Thymus (tissue), 14 donors: ENCODE data around the gene TMEM225B. TPM values are rescaled to one million over a fixed set of nuclear protein-coding genes. Genes with fewer than 3 reads are reported as not detected.
"Not testable (repeated sequence)": the region's sequence is repeated elsewhere in the genome, so short reads cannot be mapped to it uniquely, and the experiment has no call there.

Experiments
- DNase-seq, 9 donors: peaks; one replicate each; pipeline ENCODE4 v3.0.0-alpha.2; 2013; ENCODE audit warnings: low spot score in 9 of 9, low read depth in 6 of 9, missing footprints in 1 of 9
- H3K27ac ChIP-seq, 2 donors: one replicate each; pipeline ENCODE4 v1.5.1; 2013; ENCODE audit warnings: control low read depth in 1 of 2, low read depth in 1 of 2, low read length in 1 of 2, mild to moderate bottlenecking in 1 of 2, moderate library complexity in 1 of 2
- H3K27me3 ChIP-seq, 2 donors: one replicate each; pipeline ENCODE4 v1.5.1; 2013; ENCODE audit warnings: low read length in 1 of 2; ENCODE audit not compliant: control insufficient read depth in 2 of 2, insufficient read depth in 1 of 2
- H3K36me3 ChIP-seq, 2 donors: one replicate each; pipeline ENCODE4 v1.5.1; 2013; ENCODE audit warnings: low read length in 1 of 2, mild to moderate bottlenecking in 1 of 2, moderate library complexity in 1 of 2; ENCODE audit not compliant: control insufficient read depth in 2 of 2, insufficient read depth in 2 of 2
- H3K4me1 ChIP-seq, 2 donors: one replicate each; pipeline ENCODE4 v1.5.1; 2013; ENCODE audit warnings: low read length in 2 of 2; ENCODE audit not compliant: control insufficient read depth in 2 of 2, insufficient read depth in 2 of 2
- H3K4me3 ChIP-seq, 2 donors: one replicate each; pipeline ENCODE4 v1.5.1; 2013; ENCODE audit warnings: low read length in 2 of 2, control low read depth in 1 of 2, mild to moderate bottlenecking in 1 of 2
- H3K9me3 ChIP-seq, 2 donors: one replicate each; pipeline ENCODE4 v1.5.1; 2013; ENCODE audit warnings: low read length in 1 of 2, mild to moderate bottlenecking in 1 of 2; ENCODE audit not compliant: control insufficient read depth in 2 of 2, insufficient read depth in 1 of 2
- WGBS: extraction: QIAGEN DNeasy Blood & Tissue Kit; methylation state at CpG from one replicate; pipeline ENCODE4 v1.1.7; 2013; 5-methylcytosine and 5-hydroxymethylcytosine counted together
- long read RNA-seq, 10 donors: transcript quantifications; one replicate each; lab custom pipeline, GENCODE V29; 2026
- polyA plus RNA-seq: library from polyadenylated mRNA; stranded (reverse); fragments of 200-250 nt; gene quantifications from one replicate; pipeline ENCODE4 v1.2.3, GENCODE V29; 2013
- total RNA-seq: library from RNA; stranded (reverse); fragments of 120-200 nt; gene quantifications from one replicate; pipeline ENCODE4 v1.2.4, GENCODE V29; 2013
- donor health status: healthy.

Gene TMEM225B
- total RNA-seq (1.5 TPM), polyA plus RNA-seq (2.8 TPM)
- long read RNA-seq, donor 1: 0 reads
- long read RNA-seq, donor 2: 0 reads
- long read RNA-seq, donor 3: 0 reads
- long read RNA-seq, donor 4: 0 reads
- long read RNA-seq, donor 5: 0 reads
- long read RNA-seq, donor 6: 0 reads
- long read RNA-seq, donor 7: 0 reads
- long read RNA-seq, donor 8: 0 reads
- long read RNA-seq, donor 9: 0 reads
- long read RNA-seq, donor 10: 0 reads

- Histone ChIP-seq H3K36me3 (no peaks in the 10 kb centered on the region), H3K4me3 (no peak within 1 kb of the TSS), H3K27me3 (no peaks in the 10 kb centered on the region), H3K9me3 (peaks cover 0 to 8% of the 10 kb centered on the region in 2 donors), H3K4me1 (peaks cover 0 to 3% of the 10 kb centered on the region in 2 donors), H3K27ac (no peak within 1 kb of the TSS)
- DNase-seq: peak in 3 of 9 donors; percentile 48 to 57 (median 56)
- WGBS: 66% methylated on average over 34 of the region's 34 CpGs
Observed at GRCh38 chr7:99597762-99598501, at the start of gene TMEM225B. TMEM225B (plus strand) TSS chr7:99598267; CDS start chr7:99604389, 6,122 bp downstream.

- H3K4me3 ChIP-seq, H3K27me3 ChIP-seq, H3K27ac ChIP-seq, DNase-seq, H3K9me3 ChIP-seq: not testable (repeated sequence)
- Histone ChIP-seq H3K36me3 (peaks cover 9 to 18% of the 10 kb centered on the region in 2 donors), H3K4me1 (peaks cover 11 to 12% of the 10 kb centered on the region in 2 donors)
- 100% methylated on average over 1 of the region's 2 CpGs for WGBS
Observed at GRCh38 chr7:99549545-99549944, 48.5 kb upstream of the TMEM225B start.

- H3K27ac ChIP-seq: peak overlapping the region; percentile 70 to 81
- 19% methylated on average over 15 of the region's 15 CpGs for WGBS
Observed at GRCh38 chr7:99551334-99551733, 46.7 kb upstream of the TMEM225B start.

GRCh38 chr7:99551767-99552463 is 46.2 kb upstream of the TMEM225B start, which contains the start of gene FAM200A:
FAM200A (minus strand) TSS chr7:99552114; CDS start chr7:99548407, 3,707 bp downstream.
- H3K27me3 ChIP-seq: no peaks in the 10 kb centered on the region
- H3K4me1 ChIP-seq: peaks cover 13 to 14% of the 10 kb centered on the region in 2 donors
- no peaks in the 10 kb centered on the region for H3K9me3 ChIP-seq
- DNase-seq: peak; percentile 83 to 96 (median 91)
- under 1% methylated on average over 37 of the region's 37 CpGs for WGBS
- H3K36me3 ChIP-seq: peaks cover 13 to 37% of the 10 kb centered on the region in 2 donors
- H3K27ac ChIP-seq: peak within 1 kb of the TSS; percentile 70 to 81
- H3K4me3 ChIP-seq: peak within 1 kb of the TSS; percentile 82 to 99

More at GRCh38 chr7:99551334-99551733, 46.7 kb upstream of the TMEM225B start:
- Histone ChIP-seq H3K9me3 (no peaks in the 10 kb centered on the region), H3K36me3 (peaks cover 13 to 36% of the 10 kb centered on the region in 2 donors), H3K27me3 (no peaks in the 10 kb centered on the region), H3K4me1 (peaks cover 11 to 12% of the 10 kb centered on the region in 2 donors), H3K4me3 (peak overlapping the region; percentile 82 to 99)
- DNase-seq: no peak

- no peak for DNase-seq
- Histone ChIP-seq H3K27ac (no peak overlapping the region), H3K9me3 (no peaks in the 10 kb centered on the region), H3K27me3 (no peaks in the 10 kb centered on the region), H3K36me3 (peaks cover 12 to 33% of the 10 kb centered on the region in 2 donors), H3K4me3 (no peak overlapping the region), H3K4me1 (peaks cover 20 to 22% of the 10 kb centered on the region in 2 donors)
- 99% methylated on average over 4 of the region's 4 CpGs for WGBS
Observed at GRCh38 chr7:99553039-99553438, 45.0 kb upstream of the TMEM225B start.

- WGBS: 98% methylated on average over 2 of the region's 2 CpGs
- Histone ChIP-seq H3K4me1 (peaks cover 26 to 27% of the 10 kb centered on the region in 2 donors), H3K36me3 (peaks cover 12 to 30% of the 10 kb centered on the region in 2 donors), H3K27me3 (no peaks in the 10 kb centered on the region), H3K27ac (no peak overlapping the region), H3K4me3 (no peak overlapping the region), H3K9me3 (no peaks in the 10 kb centered on the region)
- DNase-seq: no peak
Observed at GRCh38 chr7:99554939-99555338, 43.1 kb upstream of the TMEM225B start.

- peak overlapping the region; percentile 96 to 100 for H3K4me3 ChIP-seq
- H3K36me3 ChIP-seq: peaks cover 30 to 50% of the 10 kb centered on the region in 2 donors
- H3K9me3 ChIP-seq: no peaks in the 10 kb centered on the region
- peak overlapping the region in 1 of 2 donors; percentile 99 for H3K27ac ChIP-seq
- DNase-seq: no peak
- peaks cover 24 to 32% of the 10 kb centered on the region in 2 donors for H3K4me1 ChIP-seq
- H3K27me3 ChIP-seq: no peaks in the 10 kb centered on the region
- WGBS: 95% methylated on average over 4 of the region's 4 CpGs
Observed at GRCh38 chr7:99557196-99557607, 40.9 kb upstream of the TMEM225B start.

GRCh38 chr7:99557940-99558305 is 40.1 kb upstream of the TMEM225B start:
- Histone ChIP-seq H3K27ac (peak overlapping the region; percentile 98 to 99), H3K4me1 (peaks cover 19 to 29% of the 10 kb centered on the region in 2 donors), H3K4me3 (peak overlapping the region; percentile 96 to 100), H3K27me3 (no peaks in the 10 kb centered on the region), H3K36me3 (peaks cover 38 to 57% of the 10 kb centered on the region in 2 donors), H3K9me3 (no peaks in the 10 kb centered on the region)
- WGBS: 2% methylated on average over 17 of the region's 17 CpGs
- DNase-seq: no peak
